ENCODE measurements around the gene TMEM151B. TPM values are rescaled to one million over a fixed set of nuclear protein-coding genes. Genes with fewer than 3 reads are reported as not detected.

Gene TMEM151B
- total RNA-seq, 1 experiment from 2014 or later = not detected

DNA sequence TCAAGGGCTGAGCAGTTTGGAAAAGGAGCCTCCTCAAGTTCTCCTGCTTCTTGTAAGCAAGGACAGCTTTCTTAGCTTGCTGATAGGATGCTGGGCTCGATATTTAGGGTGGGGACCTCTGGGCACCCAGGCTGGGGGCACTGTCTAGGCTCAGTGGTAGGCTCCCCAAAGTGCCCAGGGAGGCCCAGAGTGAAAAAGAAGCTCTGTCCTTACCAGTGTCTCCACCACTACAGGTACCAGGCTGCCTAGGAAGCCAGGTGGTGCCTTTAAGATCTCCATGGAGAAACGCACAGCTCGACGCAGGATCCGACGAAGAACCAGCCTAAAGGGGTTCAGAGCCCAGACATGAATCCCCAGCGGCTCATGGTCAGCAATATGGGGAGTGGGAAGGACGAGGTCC is 36.5 kb downstream of the TMEM151B start:
- no peaks in the 10 kb centered on the region for H3K27me3 ChIP-seq (ENCODE audit: insufficient read depth, low read length)
- peaks cover 42 to 72% of the 10 kb centered on the region in 2 experiments for H3K36me3 ChIP-seq (ENCODE audit: control insufficient read depth in 1 of 2, insufficient read depth in 2 of 2, low read length in 2 of 2)
- intact Hi-C loops (cut with micrococcal nuclease) = no loop called here
- no peak overlapping the region for H3K4me2 ChIP-seq (ENCODE audit: low read length)
- peaks cover 0 to 2% of the 10 kb centered on the region in 2 experiments; a peak in 2 of 4 replicates for H3K4me1 ChIP-seq (ENCODE audit: control insufficient read depth in 1 of 2, insufficient read depth in 2 of 2, low read length in 2 of 2)
- no peaks in the 10 kb centered on the region for H4K20me1 ChIP-seq (ENCODE audit: insufficient read depth)
- no peak overlapping the region for H3K27ac ChIP-seq (ENCODE audit: low read depth, low read length)
- no TSS peak for BruUV-seq (replicated peaks)
- no peak for TF ChIP-seq CBX3 (IDR thresholded peaks at IDR 0.05; ENCODE audit: low read depth)
- TF ChIP-seq, protein P1, sequence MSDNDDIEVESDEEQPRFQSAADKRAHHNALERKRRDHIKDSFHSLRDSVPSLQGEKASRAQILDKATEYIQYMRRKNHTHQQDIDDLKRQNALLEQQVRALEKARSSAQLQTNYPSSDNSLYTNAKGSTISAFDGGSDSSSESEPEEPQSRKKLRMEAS (IDR thresholded peaks at IDR 0.05) = no peak
- TF ChIP-seq SRF (IDR thresholded peaks at IDR 0.05; ENCODE audit: low read depth) = no peak
- no peak for TF ChIP-seq RAD21 (IDR thresholded peaks at IDR 0.05; ENCODE audit: low read depth)
- TF ChIP-seq ZFX (IDR thresholded peaks at IDR 0.05) = no peak
- no peak for TF ChIP-seq JUND (IDR thresholded peaks at IDR 0.05)
- TF ChIP-seq YY1 (IDR thresholded peaks at IDR 0.05; ENCODE audit: extremely low read depth, insufficient replicate concordance, low read depth, low read length) = no peak
- TF ChIP-seq, protein P2, sequence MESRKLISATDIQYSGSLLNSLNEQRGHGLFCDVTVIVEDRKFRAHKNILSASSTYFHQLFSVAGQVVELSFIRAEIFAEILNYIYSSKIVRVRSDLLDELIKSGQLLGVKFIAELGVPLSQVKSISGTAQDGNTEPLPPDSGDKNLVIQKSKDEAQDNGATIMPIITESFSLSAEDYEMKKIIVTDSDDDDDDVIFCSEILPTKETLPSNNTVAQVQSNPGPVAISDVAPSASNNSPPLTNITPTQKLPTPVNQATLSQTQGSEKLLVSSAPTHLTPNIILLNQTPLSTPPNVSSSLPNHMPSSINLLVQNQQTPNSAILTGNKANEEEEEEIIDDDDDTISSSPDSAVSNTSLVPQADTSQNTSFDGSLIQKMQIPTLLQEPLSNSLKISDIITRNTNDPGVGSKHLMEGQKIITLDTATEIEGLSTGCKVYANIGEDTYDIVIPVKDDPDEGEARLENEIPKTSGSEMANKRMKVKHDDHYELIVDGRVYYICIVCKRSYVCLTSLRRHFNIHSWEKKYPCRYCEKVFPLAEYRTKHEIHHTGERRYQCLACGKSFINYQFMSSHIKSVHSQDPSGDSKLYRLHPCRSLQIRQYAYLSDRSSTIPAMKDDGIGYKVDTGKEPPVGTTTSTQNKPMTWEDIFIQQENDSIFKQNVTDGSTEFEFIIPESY (IDR thresholded peaks at IDR 0.05; ENCODE audit: extremely low read depth, insufficient replicate concordance, low read length) = no peak
- TF ChIP-seq POLR2A (IDR thresholded peaks at IDR 0.05; ENCODE audit: borderline replicate concordance, extremely low read depth, insufficient read depth, insufficient read length) = no peak
- no peak for TF ChIP-seq CEBPB (IDR thresholded peaks at IDR 0.05; ENCODE audit: low read depth)
- TF ChIP-seq TCF7L2 (IDR thresholded peaks at IDR 0.05; ENCODE audit: borderline replicate concordance, extremely low read depth, insufficient read depth, insufficient read length) = no peak
- TF ChIP-seq SIN3A (IDR thresholded peaks at IDR 0.05; ENCODE audit: low read depth) = no peak
- TF ChIP-seq ELF1 (IDR thresholded peaks at IDR 0.05; ENCODE audit: borderline replicate concordance, low read depth) = no peak
- TF ChIP-seq, protein P3, sequence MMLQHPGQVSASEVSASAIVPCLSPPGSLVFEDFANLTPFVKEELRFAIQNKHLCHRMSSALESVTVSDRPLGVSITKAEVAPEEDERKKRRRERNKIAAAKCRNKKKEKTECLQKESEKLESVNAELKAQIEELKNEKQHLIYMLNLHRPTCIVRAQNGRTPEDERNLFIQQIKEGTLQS (IDR thresholded peaks at IDR 0.05) = no peak
- TF ChIP-seq EZH2phosphoT487 (IDR thresholded peaks at IDR 0.05; ENCODE audit: borderline replicate concordance) = no peak
- no peak for TF ChIP-seq EZH2 (IDR thresholded peaks at IDR 0.05)
- TF ChIP-seq POLR2AphosphoS5 (IDR thresholded peaks at IDR 0.05; ENCODE audit: low read depth, low read length) = no peak
- TF ChIP-seq, protein P4, sequence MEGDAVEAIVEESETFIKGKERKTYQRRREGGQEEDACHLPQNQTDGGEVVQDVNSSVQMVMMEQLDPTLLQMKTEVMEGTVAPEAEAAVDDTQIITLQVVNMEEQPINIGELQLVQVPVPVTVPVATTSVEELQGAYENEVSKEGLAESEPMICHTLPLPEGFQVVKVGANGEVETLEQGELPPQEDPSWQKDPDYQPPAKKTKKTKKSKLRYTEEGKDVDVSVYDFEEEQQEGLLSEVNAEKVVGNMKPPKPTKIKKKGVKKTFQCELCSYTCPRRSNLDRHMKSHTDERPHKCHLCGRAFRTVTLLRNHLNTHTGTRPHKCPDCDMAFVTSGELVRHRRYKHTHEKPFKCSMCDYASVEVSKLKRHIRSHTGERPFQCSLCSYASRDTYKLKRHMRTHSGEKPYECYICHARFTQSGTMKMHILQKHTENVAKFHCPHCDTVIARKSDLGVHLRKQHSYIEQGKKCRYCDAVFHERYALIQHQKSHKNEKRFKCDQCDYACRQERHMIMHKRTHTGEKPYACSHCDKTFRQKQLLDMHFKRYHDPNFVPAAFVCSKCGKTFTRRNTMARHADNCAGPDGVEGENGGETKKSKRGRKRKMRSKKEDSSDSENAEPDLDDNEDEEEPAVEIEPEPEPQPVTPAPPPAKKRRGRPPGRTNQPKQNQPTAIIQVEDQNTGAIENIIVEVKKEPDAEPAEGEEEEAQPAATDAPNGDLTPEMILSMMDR (IDR thresholded peaks at IDR 0.05 in 2 of 3, conservative IDR thresholded peaks at IDR 0.05 in 1 of 3; ENCODE audit: borderline replicate concordance in 1 of 3, insufficient read depth in 1 of 3, low read depth in 2 of 3, low read length in 2 of 3) = no peak
- ATAC-seq (no peak), DNase-seq (ENCODE audit: low read depth, low spot score) (no peak)
- RAD21 ChIA-PET (ENCODE audit: low non-redundant PET in 1 of 2, low total read pairs in 2 of 2, uncharacterized antibody in 2 of 2, unreplicated experiment in 2 of 2) = no interaction called here
- H3K79me2 ChIP-seq (ENCODE audit: insufficient read depth, low read length) = peaks cover 5% of the 10 kb centered on the region; the same call in 1 of the 2 replicates
- no peaks in the 10 kb centered on the region for H3K9me3 ChIP-seq (ENCODE audit: control insufficient read depth in 1 of 2, insufficient read depth in 1 of 2, low read depth in 1 of 2, low read length in 2 of 2)
- CTCF ChIA-PET = no interaction called here
- no peak overlapping the region for H3K9ac ChIP-seq (ENCODE audit: low read length)
- POLR2A ChIA-PET = interaction anchor here (0.6 kb wide), 1 partner anchor 117 kb away, joined by 4 read pairs; no protein-coding TSS in a partner anchor
- H3K9me2 ChIP-seq (ENCODE audit: insufficient read depth) = no peaks in the 10 kb centered on the region
- H3K4me3 ChIP-seq (replicated peaks in 1 of 2; ENCODE audit: low read depth in 1 of 2, low read length in 2 of 2) = no peak overlapping the region
- no peak overlapping the region for H2AFZ ChIP-seq (ENCODE audit: low read depth, low read length, poor library complexity, severe bottlenecking)

Data from HCT116 (cell line).